HG02943 (cell line): ENCODE results near the gene MAG.

Experiments
- ATAC-seq: cut with Tn5 transposase; IDR thresholded peaks from one replicate; pipeline ENCODE4 v1.9.1; 2021; ENCODE audit warnings: mild to moderate bottlenecking, low read depth, moderate library complexity; ENCODE audit not compliant: unreplicated experiment

MAG gene

DNA sequence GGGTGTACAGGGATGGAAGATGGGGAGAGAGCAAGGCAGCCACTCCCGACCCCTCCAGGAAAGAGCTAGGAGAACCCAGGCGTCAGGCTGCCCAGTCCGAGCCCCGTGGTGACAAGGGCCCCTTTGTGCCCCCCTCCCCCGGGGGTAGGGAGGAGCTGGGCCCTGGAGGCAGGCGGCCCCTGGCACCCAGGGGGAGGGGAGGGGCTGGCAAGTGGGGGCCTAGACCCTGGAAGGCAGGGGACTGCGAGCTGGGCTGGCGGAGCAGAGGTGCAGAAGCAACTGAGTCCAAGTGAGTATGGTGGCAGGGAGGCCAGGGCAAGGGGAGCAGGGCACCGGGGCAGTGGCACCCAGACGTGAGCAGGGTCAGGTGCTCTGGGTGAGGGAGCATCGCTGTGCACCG lies at the start of gene MAG:
MAG (plus strand) TSS at position 246 of the 400 bp plus-strand sequence. CDS start 3,248 bp downstream, outside the sequence.
- no peak for ATAC-seq

GRCh38 chr19:35246466-35247092 lies 45.4 kb upstream of the MAG start:
- no peak for ATAC-seq

DNA sequence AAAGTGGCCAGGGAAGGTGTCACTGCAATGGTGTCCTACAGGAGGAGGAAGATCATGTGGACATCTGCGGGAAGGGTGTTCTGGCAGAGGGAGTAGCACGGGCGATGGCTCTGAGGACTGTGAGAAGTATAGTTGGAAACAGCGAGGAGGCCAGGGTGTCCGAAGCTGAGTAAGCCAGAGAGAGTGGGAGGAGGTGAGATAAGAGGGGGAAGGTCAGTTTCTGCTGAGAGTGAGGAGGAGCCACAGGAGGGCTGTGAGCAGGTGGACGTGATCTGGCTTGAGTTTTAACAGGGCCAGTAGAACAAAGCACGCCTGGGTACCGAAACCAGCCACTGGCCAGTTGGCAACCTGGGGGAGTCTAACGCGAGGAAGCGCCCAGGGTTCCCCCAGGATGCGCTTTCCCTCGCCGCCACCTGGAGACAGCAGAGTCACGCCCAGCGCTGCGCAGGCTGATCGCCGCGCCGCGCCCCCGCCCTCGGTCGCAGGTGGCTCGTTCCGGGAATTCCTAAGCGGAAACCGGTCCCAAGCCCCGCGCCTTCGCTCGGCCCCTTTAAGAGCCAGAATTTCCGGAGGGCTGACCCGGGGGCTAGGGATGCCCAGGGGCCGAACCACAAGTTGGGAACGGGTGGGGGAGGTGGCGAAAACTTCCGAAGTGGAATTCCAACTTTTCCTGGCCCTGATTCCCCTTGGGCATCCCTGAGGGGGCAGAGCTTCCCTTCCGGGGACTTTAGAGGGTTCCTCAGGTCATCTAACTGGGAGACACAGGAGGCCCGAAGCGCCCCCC lies 44.2 kb upstream of the MAG start:
- peak; percentile 36 for ATAC-seq

DNA sequence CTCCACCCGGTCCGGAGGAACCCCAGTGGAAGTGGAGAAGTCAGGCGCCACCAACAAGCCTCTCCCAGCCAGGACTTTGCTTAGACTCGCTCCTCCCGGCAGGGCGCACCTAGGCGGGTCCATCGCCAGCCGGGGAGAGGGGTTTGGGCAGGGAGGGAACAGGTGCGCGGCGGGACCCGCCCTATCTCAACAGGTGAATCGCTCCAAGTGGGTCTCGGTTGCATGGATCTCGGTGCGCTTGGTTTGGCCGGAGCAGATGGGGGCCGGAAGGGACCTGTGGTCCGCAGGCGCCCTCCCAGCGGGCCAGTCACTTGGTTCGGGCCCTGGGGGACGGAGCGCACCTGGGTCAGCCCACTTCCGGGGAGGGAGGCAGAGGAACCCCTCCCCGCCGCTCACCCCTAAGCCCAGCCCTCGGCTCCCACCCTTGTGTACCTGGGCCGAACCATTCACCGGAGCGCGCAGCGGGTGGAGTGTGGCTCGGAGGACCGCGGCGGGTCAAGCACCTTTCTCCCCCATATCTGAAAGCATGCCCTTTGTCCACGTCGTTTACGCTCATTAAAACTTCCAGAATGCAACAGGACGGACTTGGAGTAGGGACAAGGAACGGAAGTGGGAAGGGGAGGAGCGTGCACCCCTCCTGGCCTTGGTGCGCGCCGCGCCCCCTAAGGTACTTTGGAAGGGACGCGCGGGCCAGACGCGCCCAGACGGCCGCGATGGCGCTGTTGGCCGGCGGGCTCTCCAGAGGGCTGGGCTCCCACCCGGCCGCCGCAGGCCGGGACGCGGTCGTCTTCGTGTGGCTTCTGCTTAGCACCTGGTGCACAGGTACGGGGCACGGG lies 43.4 kb upstream of the MAG start, which contains the start of gene LSR:
LSR (plus strand) TSS at position 693 of the 836 bp plus-strand sequence; CDS start at position 714, 21 bp downstream.
- ATAC-seq, result peak; percentile 82

DNA sequence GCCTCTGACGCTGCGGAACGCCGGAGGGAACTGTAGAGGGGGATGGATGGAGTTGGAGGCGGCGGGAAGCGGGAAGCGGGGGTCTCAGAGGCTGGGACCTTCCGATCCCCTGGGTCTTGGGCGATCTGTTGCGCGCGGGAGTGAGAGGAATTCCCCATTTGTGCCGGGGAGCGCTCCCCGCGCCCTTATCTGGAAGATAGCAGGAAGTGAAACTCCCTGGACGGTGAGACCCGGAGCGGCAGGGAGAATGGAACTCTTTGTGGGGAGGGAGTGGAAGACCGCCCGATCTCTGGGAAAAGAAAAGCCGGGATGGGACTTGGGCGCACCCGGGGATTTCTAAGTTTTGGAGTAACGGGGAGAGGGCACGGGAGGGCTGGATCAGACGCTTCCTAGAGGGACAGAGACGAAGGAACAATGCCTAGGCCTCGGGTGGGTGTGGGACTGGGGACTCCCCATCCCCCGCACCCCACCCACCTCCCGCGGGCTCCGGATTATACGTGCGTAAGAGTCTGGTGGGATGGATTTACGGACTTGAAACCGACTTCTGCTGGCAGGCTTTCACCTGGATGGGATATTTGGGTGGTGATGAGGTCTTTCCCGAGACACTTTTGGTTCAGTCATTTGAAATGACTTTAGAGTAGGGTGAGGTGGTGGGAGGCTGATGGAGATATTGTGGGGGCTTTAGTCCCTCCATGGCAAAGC lies 42.7 kb upstream of the MAG start:
- ATAC-seq, result no peak

DNA sequence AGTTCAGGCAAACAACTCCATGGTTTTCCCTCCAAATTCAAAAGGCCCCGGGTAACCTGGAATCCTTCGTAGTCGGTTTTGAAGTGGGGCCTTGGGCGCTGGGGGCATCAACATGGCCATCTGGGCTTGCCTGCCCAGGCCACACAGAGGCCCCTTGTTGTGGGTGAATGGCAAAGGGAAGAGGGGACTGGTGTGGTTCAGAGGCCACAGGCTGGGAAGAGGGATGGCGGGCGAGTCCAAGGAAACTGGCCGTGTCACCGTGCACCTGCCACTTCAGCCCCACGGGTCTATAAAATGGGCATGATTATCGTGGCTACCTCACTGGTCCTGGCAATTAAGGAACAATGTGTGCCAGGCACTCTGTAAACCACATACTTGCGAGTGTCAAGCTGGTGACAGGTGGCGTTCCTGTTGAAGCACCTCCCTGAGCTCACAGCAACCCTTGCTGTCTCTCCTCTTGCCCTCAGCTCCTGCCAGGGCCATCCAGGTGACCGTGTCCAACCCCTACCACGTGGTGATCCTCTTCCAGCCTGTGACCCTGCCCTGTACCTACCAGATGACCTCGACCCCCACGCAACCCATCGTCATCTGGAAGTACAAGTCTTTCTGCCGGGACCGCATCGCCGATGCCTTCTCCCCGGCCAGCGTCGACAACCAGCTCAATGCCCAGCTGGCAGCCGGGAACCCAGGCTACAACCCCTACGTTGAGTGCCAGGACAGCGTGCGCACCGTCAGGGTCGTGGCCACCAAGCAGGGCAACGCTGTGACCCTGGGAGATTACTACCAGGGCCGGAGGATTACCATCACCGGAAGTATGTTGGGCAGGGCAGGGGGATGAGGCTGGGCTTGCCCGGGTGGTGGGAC lies 41.9 kb upstream of the MAG start:
- ATAC-seq, result no peak

- no peak for ATAC-seq
Observed at GRCh38 chr19:35251456-35251855, 40.5 kb upstream of the MAG start.

DNA sequence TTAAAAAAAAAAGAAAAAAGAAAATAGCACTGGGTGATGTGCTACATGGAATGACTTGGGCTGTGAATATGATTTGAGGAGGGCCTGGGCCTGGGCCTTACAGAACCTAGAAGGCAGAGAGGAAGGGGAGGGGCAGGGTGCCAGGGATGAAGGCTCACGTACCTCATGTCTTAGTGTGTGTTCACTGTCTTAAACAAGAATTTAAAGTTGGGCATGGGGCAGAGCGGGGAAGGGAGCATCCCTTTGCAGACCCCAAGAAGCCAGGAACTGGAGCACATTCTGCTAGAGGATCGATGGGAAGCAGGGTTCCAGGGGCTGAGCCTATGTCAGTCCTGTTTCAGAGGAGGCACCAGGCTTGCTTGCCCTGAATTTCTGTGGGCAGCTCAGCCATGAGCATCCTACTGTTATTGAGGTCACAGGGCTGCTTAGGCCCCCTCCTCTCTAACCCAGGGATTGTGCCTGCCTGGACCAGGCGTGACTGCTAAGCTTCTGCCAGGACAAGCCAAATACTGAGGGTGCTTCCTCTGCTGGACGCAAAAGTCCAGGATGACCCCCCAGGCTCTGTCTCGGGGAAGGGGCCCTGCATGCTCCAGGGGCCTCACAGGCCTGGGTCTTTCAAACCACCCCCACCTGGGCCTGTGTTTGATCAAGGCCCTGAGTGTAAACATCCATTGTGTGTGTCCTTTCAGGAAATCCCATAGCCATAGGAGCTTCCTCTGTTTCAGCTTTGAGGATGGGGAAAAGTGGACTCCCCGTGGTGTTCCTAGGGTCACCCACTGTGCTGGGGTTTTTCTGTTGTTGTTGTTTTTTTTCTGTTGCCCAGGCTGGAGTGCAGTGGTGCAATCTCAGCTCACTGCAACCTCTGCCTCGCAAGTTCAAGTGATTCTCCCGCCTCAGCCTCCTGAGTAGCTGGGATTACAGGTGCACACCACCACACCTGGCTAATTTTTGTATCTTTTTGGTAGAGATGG lies 38.4 kb upstream of the MAG start:
- ATAC-seq, result no peak

DNA sequence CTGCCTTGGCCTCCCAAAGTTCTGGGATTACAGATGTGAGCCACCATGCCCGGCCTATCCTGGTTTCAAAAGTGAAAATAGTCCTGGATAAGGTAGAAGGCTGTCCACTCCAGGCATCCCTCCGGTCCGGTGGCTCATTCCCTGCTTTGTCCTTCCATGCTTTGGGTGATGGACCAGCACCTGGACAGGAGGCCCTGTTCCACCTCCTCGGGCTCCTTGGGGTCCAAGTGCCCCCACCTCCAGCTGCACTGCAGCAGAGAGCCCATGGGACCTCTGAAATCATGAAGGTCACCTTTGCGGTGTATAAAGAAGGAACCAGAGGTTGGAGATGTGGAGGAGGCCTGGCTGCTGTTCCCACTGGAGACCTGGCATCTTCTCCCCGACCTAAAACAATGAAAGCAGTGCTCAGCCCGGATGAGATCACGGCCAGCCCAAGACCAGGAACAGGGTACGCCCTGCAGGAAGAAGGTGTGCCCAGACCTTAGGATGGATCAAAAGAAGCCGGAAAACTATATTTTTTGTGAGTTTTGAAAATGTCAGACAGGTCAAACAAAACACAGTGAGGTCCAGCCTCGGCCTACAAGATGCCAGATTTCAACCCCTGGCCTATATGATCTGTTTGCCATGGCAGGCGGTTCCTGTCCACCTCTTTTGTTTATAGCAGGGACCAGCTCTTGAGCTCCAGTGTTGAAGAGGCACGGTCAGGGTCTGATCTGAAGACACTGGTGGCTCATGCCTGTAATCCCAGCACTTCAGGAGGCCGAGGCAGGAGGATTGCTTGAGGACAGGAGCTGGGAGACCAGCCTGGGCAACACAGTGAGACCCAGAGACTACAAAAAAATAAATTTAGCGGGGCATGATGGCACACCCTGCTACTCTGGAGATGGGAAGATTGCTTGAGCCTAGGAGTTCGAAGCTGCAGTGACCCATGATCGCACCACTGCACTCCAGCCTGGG lies 37.3 kb upstream of the MAG start:
- ATAC-seq, result no peak

GRCh38 chr19:35256566-35256965 lies 35.4 kb upstream of the MAG start:
- no peak for ATAC-seq

DNA sequence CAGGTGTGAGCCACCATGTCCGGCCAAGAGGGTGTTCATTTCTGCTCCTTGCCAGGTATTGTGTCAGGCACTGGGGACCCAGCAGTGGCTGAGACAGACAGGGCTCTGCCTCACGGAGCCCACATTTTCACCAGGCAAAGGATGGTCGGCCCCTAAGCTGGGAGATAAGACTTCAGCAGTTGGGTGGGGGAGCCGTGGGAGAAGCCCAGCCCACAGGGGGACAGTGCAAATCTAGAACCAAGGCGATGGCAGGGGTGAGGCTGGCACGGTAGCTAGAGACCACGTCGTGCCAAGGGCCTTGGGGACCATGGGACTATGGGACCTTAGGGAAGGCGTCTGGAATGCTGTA lies 34.9 kb upstream of the MAG start:
- no peak for ATAC-seq

DNA sequence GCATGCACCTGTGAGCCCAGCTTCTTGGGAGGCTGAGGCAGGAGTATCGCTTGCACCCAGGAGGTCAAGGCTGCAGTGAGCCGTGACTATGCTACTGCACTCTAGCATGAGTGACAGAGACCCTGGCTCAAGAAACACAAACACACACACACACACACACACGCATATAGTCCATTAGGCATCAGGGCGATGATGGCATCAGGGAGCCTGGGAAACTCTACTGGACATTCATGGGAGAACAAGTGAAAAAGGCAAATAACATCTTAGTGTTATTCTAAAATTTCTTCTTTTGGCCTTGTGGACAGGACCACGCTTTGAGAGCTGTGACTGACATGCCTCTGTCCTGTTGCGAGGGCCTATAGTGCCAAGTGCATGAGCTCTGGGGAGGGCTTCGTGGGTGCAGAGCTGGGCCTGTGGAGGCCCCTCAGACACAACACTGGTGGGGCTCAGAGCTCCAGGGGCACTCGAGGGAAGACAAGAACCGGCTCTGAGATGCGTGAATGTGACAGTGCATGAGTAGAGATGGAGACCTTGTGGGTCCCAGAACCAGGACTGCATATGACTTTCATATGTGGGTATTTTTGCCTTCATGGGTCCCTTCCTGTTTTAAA lies 31.2 kb upstream of the MAG start:
- no peak for ATAC-seq

DNA sequence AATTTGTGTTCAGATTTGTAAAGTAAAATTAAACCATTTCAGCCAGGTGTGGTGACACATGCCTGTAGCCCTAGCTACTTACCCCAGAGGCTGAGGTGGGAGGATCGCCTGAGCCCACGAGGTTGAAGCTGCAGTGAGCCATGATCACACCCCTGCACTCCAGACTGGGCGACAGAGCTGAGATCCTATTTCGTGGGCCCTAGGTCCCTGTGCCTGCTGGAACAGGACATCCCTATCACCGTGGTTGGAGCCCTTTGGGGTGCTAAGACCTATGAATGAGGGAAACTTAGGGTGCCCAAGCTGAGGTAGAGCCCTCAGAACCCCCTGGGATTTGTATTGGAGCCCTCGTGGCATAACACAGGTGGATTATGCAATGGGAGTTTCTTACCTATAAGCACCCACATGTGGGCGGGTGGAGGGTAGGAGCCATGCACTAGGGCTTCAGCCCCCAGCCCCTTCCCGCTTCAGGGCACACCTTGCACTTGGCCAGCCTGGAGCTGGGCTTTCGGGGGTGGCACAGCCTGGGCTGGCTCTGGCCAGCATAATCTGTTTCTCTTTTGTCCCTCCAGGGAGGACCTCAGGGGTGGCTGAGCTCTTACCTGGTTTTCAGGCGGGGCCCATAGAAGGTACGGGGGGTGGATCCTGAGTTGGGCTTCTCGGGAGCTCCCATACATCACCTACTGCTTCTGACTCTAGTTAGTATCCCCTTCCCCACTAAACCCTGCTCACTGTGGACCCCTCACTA lies 30.4 kb upstream of the MAG start:
- ATAC-seq, result no peak

DNA sequence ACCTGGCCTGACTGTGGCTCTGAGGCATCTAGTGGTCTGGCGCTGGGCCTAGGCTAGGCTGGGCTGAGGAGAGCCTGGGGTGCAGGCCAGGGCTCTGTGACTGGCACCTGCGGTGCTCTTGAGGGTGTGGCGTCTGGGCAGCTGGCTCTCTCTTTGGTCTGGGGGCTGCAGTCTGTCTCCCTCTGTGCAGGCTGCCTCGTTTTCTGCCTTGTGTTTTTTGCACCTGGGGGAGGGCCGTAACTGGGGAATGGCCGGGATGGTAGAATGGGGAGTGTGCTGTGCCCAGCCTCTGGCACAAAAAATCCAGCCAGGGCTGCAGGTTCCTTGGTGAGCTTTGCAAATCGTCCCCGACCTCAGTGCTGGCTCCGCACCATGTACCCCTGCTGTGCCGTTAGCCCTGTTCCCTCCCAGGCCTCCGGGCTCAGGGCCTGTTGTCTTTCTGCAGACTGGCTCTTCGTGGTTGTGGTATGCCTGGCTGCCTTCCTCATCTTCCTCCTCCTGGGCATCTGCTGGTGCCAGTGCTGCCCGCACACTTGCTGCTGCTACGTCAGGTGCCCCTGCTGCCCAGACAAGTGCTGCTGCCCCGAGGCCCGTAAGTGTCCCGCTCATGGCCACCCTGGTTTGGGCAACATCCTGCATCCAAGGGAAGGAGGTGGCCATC lies 29.7 kb upstream of the MAG start:
- ATAC-seq, result no peak

GRCh38 chr19:35264268-35265125 lies 27.5 kb upstream of the MAG start:
- ATAC-seq, result no peak
